Aorta (tissue), 5 donors: ENCODE data around the gene OR2L3. TPM values are rescaled to one million over a fixed set of nuclear protein-coding genes. Genes with fewer than 3 reads are reported as not detected.

Experiments
- ATAC-seq: fragments of 200-7000 bp; cut with Tn5 transposase; one replicate; pipeline ENCODE4 v1.9.1; 2022; ENCODE audit warnings: moderate library complexity; ENCODE audit not compliant: low FRiP score
- DNase-seq, 2 donors: peaks; one replicate each; pipeline ENCODE4 v3.0.0-alpha.2; 2020
- H3K27ac ChIP-seq, 2 donors: one replicate each; pipeline ENCODE4 v1.5.1; 2013; ENCODE audit warnings: low read length in 2 of 2, mild to moderate bottlenecking in 2 of 2, moderate library complexity in 2 of 2, control low read depth in 1 of 2, inconsistent platforms in 1 of 2, low read depth in 1 of 2
- H3K27me3 ChIP-seq, 2 donors: one replicate each; pipeline ENCODE4 v1.6.1; 2013; ENCODE audit warnings: control low read depth in 1 of 2, low read length in 1 of 2, mild to moderate bottlenecking in 1 of 2, moderate library complexity in 1 of 2; ENCODE audit not compliant: insufficient read depth in 2 of 2, control insufficient read depth in 1 of 2
- H3K36me3 ChIP-seq, 2 donors: one replicate each; pipeline ENCODE4 v1.6.1; 2013; ENCODE audit warnings: control low read depth in 1 of 2, low read length in 1 of 2, mild to moderate bottlenecking in 1 of 2; ENCODE audit not compliant: insufficient read depth in 2 of 2, control insufficient read depth in 1 of 2
- H3K4me1 ChIP-seq, 2 donors: one replicate each; pipeline ENCODE4 v1.6.1; 2013; ENCODE audit warnings: low read length in 2 of 2, control low read depth in 1 of 2, mild to moderate bottlenecking in 1 of 2, moderate library complexity in 1 of 2; ENCODE audit not compliant: insufficient read depth in 2 of 2, control insufficient read depth in 1 of 2
- H3K4me3 ChIP-seq, 2 donors: one replicate each; pipeline ENCODE4 v1.5.1; 2013; ENCODE audit warnings: low read length in 2 of 2, control low read depth in 1 of 2, mild to moderate bottlenecking in 1 of 2
- H3K9me3 ChIP-seq: one replicate; pipeline ENCODE4 v1.6.1; 2013; ENCODE audit warnings: mild to moderate bottlenecking, low read length; ENCODE audit not compliant: control insufficient read depth
- WGBS, 2 donors: extraction: QIAGEN DNeasy Blood & Tissue Kit; methylation state at CpG; one replicate each; pipeline ENCODE4 v1.1.7; 2013; 5-methylcytosine and 5-hydroxymethylcytosine counted together
- intact Hi-C, 2 donors: fragments of 100-400 bp; cut with DNase I; formaldehyde crosslinking; loops; one replicate each; pipeline versions ENCODE4 v1.14.2 to v1.15.0; 2022
- long read RNA-seq, 2 donors: library from polyadenylated mRNA; unstranded; transcript quantifications; one replicate each; pipeline ENCODE4 v2.0.0, GENCODE V29; 2020 to 2021
- polyA plus RNA-seq, 2 donors: library from polyadenylated mRNA; stranded (reverse); fragments of 200-250 nt; gene quantifications; one replicate each; pipeline ENCODE4 v1.2.3, GENCODE V29; 2013
- total RNA-seq, 2 donors: library from RNA; stranded (reverse); fragmentation: NEBNext Ultra II Directional; extraction: Animal tissue kit (Norgen Biotek cat#: 25700); gene quantifications; one replicate each; pipeline ENCODE4 v1.2.1, GENCODE V29; 2021
- donor health status: healthy with polysubstance abuse.
- donor health status: Bipolar disorder and iron deficiency.
- donor health status: DM: no; HTN: no; CAD: no.
- donor health status: DM: no; HTN: no; CAD: no.
- donor health status: DM: yes; HTN: yes; CAD: no.

The OR2L3 gene
- under 1 TPM in 1 of 2 donors, not detected in 1; 0.21 TPM for total RNA-seq
- not detected for polyA plus RNA-seq
- long read RNA-seq, donor 1 = 0 reads
- long read RNA-seq, donor 2 = 0 reads

GRCh38 chr1:248046536-248046935 is at the start of gene OR2L3:
TSS of gene OR2L3 (plus strand) at chr1:248046836. CDS start at chr1:248060682, 13,846 bp downstream.
- DNase-seq (no peak), ATAC-seq (no peak)
- Histone ChIP-seq H3K9me3 (no peaks in the 10 kb centered on the region), H3K4me3 (no peak within 1 kb of the TSS), H3K27me3 (no peaks in the 10 kb centered on the region), H3K4me1 (no peaks in the 10 kb centered on the region), H3K36me3 (no peaks in the 10 kb centered on the region), H3K27ac (no peak within 1 kb of the TSS)
- 71 to 73% methylated on average over 2 of the region's 2 CpGs for WGBS, 2 donors
- intact Hi-C loops = no loop called here

- Histone ChIP-seq H3K9me3 (no peaks in the 10 kb centered on the region), H3K4me1 (no peaks in the 10 kb centered on the region), H3K27ac (no peak overlapping the region), H3K36me3 (no peaks in the 10 kb centered on the region), H3K4me3 (no peak overlapping the region), H3K27me3 (no peaks in the 10 kb centered on the region)
- DNase-seq (no peak), ATAC-seq (no peak)
- intact Hi-C loops = no loop called here
- WGBS, 2 donors = 35 to 52% methylated on average over 2 of the region's 2 CpGs
Observed at GRCh38 chr1:247998811-247999210, 47.8 kb upstream of the OR2L3 start.

GRCh38 chr1:248000169-248000568 is 46.5 kb upstream of the OR2L3 start:
- intact Hi-C loops = no loop called here
- Histone ChIP-seq H3K27me3 (no peaks in the 10 kb centered on the region), H3K4me1 (no peaks in the 10 kb centered on the region), H3K9me3 (no peaks in the 10 kb centered on the region), H3K36me3 (no peaks in the 10 kb centered on the region), H3K4me3 (no peak overlapping the region), H3K27ac (no peak overlapping the region)
- DNase-seq (no peak), ATAC-seq (no peak)
- WGBS, 2 donors = 81 to 82% methylated on average over 1 of the region's 1 CpG

GRCh38 chr1:248007778-248008177 is 38.9 kb upstream of the OR2L3 start:
- WGBS, 2 donors = 37 to 49% methylated on average over 1 of the region's 1 CpG
- no peaks in the 10 kb centered on the region for H3K36me3 ChIP-seq
- ATAC-seq = no peak

GRCh38 chr1:248009681-248010080 is 37.0 kb upstream of the OR2L3 start:
- no peak overlapping the region for H3K4me3 ChIP-seq
- 79 to 88% methylated on average over 3 of the region's 3 CpGs for WGBS, 2 donors
- intact Hi-C loops = no loop called here
- no peaks in the 10 kb centered on the region for H3K36me3 ChIP-seq
- no peak for DNase-seq
- H3K27me3 ChIP-seq = no peaks in the 10 kb centered on the region
- H3K4me1 ChIP-seq = no peaks in the 10 kb centered on the region
- H3K27ac ChIP-seq = no peak overlapping the region
- no peak for ATAC-seq
- no peaks in the 10 kb centered on the region for H3K9me3 ChIP-seq

More at GRCh38 chr1:248007778-248008177, 38.9 kb upstream of the OR2L3 start:
- Histone ChIP-seq H3K9me3 (no peaks in the 10 kb centered on the region), H3K4me3 (no peak overlapping the region), H3K27ac (no peak overlapping the region), H3K27me3 (no peaks in the 10 kb centered on the region), H3K4me1 (no peaks in the 10 kb centered on the region)
- no peak for DNase-seq
- intact Hi-C loops = no loop called here

- Histone ChIP-seq H3K4me1 (no peaks in the 10 kb centered on the region), H3K27ac (no peak within 1 kb of the TSS), H3K36me3 (no peaks in the 10 kb centered on the region), H3K4me3 (no peak within 1 kb of the TSS), H3K27me3 (no peaks in the 10 kb centered on the region), H3K9me3 (no peaks in the 10 kb centered on the region)
- 83 to 85% methylated on average over 2 of the region's 2 CpGs for WGBS, 2 donors
- intact Hi-C loops = no loop called here
- ATAC-seq = no peak
- no peak for DNase-seq
Observed at GRCh38 chr1:248013229-248013710, 33.4 kb upstream of the OR2L3 start, which contains the start of gene OR2L5. TSS of gene OR2L5 (plus strand) at chr1:248013660. CDS start at chr1:248021948, 8,288 bp downstream.

- Histone ChIP-seq H3K9me3 (no peaks in the 10 kb centered on the region), H3K27ac (no peak overlapping the region), H3K4me1 (no peaks in the 10 kb centered on the region), H3K36me3 (no peaks in the 10 kb centered on the region), H3K4me3 (no peak overlapping the region), H3K27me3 (no peaks in the 10 kb centered on the region)
- intact Hi-C loops = no loop called here
- 67 to 74% methylated on average over 1 of the region's 1 CpG for WGBS, 2 donors
- ATAC-seq (no peak), DNase-seq (no peak)
Observed at GRCh38 chr1:248015803-248016202, 30.8 kb upstream of the OR2L3 start.

- intact Hi-C loops = no loop called here
- H3K36me3 ChIP-seq = no peaks in the 10 kb centered on the region
- peaks cover 5% of the 10 kb centered on the region for H3K9me3 ChIP-seq
- H3K4me3 ChIP-seq = no peak within 1 kb of the TSS
- 31 to 53% methylated on average over 2 of the region's 2 CpGs for WGBS, 2 donors
- DNase-seq (no peak), ATAC-seq (no peak)
- no peaks in the 10 kb centered on the region for H3K27me3 ChIP-seq
- H3K4me1 ChIP-seq = no peaks in the 10 kb centered on the region
- H3K27ac ChIP-seq = no peak within 1 kb of the TSS
Observed at GRCh38 chr1:248029770-248030169, 16.9 kb upstream of the OR2L3 start, which contains the start of gene OR2L2. TSS of gene OR2L2 (plus strand) at chr1:248030070. CDS start at chr1:248038268, 8,198 bp downstream.

GRCh38 chr1:248045209-248045608 is 1.4 kb upstream of the OR2L3 start:
- ATAC-seq = no peak
- WGBS, 2 donors = 68 to 73% methylated on average over 5 of the region's 5 CpGs
- peaks cover 1% of the 10 kb centered on the region for H3K9me3 ChIP-seq
- no peak overlapping the region for H3K4me3 ChIP-seq
- no peaks in the 10 kb centered on the region for H3K4me1 ChIP-seq
- no peak for DNase-seq
- no peaks in the 10 kb centered on the region for H3K27me3 ChIP-seq
- intact Hi-C loops = no loop called here
- H3K27ac ChIP-seq = no peak overlapping the region
- H3K36me3 ChIP-seq = no peaks in the 10 kb centered on the region
